Limb (tissue), 2 donors: ENCODE results near the gene MYH3.
A peak's percentile ranks its signal among the peaks of the same experiment; 100 is the strongest.

Experiments used
- DNase-seq, 2 donors: peaks; one replicate each; pipeline ENCODE4 v3.0.0-alpha.2; 2016; ENCODE audit errors: extremely low spot score in 2 of 2

MYH3 gene

DNA sequence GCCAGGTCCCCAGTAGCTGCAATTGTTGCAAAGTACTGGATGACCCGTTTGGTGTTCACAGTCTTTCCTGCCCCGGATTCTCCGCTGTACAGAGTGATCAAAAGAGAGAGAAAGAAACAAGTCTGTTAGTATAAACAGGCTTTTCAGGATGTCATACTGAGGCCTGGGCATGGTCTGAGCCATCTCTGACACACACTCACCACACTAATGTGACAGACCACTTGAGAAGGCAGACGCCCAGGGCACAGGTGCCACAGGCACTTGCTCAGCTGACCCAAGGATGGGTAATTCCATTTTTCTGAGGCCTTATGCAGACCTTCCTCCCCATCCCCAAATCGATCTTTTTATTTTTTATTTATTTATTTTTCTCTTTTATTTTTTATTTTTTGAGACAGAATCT is 7.5 kb downstream of the MYH3 start:
- DNase-seq, result no peak

DNA sequence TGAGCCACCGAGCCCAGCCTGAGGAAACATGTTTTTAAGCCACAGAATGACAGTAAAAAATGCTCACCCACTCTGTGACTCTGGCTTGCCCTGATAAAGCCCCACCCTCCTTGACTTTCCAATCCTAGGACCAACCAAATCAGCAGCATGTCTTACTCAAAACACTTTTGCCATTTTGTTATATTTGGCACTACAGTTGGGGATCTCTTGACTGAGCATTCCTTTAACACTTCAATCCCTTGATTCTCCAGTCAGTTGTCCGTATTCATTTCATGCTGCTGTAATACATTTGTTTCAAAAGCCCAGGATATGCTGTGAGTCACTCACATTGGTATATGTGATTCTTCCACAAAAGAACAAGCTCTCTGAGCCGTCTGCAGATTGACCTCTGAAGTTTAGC is 8.2 kb downstream of the MYH3 start:
- DNase-seq, result no peak

- no peak for DNase-seq
Measured at GRCh38 chr17:10648381-10648780, 8.7 kb downstream of the MYH3 start.

DNA sequence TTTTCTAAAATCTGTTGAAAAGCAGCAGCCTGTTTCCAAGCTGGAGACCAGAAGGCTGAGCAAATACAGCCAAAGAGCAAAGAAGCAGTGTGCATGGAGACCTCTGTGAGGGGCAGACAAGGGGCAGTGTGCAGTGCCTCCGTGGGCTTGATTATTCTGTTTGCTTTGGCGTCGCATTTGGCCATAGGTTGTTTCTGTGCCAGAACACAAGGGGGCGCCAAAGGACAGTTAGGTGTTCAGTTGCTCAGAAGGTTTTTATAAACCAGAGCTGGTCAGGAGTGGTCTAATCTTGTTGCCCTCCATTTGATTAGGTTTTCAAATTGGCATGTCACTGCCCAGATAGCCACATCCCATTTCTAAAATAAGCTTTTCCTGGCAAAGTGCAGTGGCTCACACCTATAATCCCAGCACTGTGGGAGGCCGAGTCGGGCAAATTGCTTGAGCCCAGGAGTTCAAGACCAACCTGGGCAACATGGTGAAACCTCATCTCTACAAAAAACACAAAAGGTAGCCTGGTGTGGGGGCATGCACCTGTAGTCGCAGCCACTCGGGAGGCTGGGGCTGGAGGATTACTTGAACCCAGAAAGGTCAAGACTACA is 10.6 kb downstream of the MYH3 start:
- peak; percentile 78 to 86 for DNase-seq

DNA sequence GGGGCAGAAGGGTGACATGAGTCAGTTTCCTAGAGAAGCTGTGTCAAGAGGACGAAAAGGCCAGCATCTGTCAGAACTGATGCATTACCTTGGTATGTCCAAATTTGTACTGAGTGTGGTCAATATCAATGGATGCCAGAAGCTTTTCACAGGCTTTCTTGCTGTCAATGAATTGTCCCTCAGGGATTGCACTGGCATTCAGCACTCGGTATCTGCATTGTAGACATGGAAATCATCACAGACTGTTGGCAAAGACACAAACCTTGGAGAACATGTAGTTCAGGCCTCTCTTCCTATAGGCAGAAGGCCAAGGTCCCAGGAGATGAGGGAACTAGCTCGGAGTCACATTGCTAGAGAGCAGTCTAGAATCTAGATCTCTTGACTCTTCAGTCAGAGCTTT is 16.6 kb downstream of the MYH3 start:
- DNase-seq, result no peak

GRCh38 chr17:10638151-10638550 is 19.0 kb downstream of the MYH3 start:
- DNase-seq, result no peak

- no peak for DNase-seq
Measured at GRCh38 chr17:10635290-10635689, 21.8 kb downstream of the MYH3 start.

- no peak for DNase-seq
Measured at GRCh38 chr17:10633738-10634379, 23.2 kb downstream of the MYH3 start.

GRCh38 chr17:10631701-10632100 is 25.4 kb downstream of the MYH3 start:
- no peak for DNase-seq

DNA sequence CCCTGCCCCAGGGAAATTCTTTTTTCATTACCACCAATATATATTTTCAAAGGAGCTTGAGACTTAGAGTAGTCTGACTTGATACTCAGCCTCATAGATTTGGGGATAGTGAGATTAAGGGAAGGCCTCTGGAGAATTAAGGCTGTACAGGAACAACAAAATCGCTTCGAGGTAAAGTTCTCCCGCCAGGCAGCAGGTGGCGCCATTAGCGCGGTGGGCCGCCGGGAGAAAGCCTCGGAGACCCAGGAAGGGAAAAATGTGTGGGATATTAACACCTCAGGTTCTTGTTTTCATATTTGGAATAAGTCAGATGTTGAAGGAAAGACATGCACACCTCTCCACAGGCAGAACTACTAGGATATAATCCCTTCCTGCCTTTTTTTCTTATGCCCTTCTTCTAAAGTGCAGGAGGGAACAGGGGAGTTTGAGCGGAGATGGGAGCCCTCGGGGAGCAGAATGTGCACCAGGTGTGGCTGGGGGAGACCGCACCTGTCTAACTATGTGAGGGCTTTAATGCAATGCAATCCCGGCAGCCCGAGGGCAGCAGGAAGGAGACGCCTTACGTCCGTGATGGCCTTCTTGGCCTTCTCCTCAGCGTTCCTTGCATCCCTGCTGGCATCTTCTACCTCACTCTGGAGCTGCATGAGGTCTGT is 25.9 kb downstream of the MYH3 start:
- peak in 1 of 2 donors; percentile 62 for DNase-seq

GRCh38 chr17:10629706-10630105 is 27.4 kb downstream of the MYH3 start:
- no peak for DNase-seq

- DNase-seq, result no peak
Measured at GRCh38 chr17:10628756-10629155, 28.4 kb downstream of the MYH3 start.

DNA sequence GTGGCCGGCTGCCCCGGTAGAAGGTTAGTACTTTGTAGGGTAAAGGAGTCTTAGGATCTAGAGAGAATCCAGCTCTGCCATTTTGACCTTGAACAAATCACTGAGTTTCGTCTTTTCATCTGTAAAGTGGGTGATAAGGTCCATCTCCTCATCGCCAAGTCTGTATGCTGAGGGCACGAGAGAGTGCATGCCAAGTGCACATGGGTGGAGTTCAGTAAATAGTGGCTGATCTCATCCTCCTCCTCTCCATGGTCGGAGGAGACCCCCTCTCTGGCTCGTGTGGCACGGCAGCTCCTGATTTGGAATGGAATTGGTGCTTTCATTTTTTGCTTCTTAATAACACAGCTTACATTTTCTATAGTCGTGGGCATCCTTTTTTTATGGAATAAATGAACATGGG is 30.7 kb downstream of the MYH3 start:
- DNase-seq, result no peak

DNA sequence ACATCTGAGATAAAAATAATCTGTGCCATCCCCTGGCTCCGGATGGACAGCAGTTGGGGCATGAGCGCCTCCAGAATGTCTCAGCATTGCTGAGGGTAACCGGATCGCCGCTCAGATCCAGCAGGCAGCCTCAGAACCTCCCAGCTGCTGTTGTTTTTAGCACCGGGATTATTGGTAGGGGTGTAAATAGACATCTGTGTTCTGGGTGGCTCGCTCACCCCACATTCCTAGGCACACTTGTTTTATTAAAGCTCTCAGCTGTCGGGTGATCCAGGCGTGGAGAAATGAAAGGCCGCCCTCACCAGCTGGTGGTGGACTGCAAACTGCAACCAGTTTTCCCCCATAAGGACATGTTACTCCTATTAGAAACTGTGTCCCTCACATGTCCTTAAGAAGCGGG is 32.1 kb downstream of the MYH3 start:
- peak; percentile 52 to 72 for DNase-seq

GRCh38 chr17:10623737-10624338 is 33.3 kb downstream of the MYH3 start:
- DNase-seq, result peak in 1 of 2 donors; percentile 38

GRCh38 chr17:10622617-10623485 is 34.3 kb downstream of the MYH3 start:
- no peak for DNase-seq

DNA sequence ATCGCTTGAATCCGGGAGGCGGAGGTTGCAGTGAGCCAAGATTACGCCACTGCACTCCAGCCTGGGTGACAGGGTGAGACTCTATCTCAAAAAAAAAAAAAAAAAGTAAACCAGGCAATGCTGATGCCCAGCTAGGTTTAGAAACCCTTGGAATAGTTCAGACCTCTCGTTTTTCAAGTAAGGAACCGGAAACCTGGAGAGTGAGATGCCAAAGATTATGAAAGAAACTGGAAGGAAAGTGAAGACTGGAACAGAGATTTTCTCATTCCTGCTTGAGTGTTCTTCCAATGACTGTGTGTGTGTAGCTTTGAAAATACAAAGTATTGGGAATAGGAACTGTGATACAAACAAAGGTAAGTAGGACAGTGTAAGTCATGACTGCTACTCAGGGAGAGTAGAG is 35.7 kb downstream of the MYH3 start:
- no peak for DNase-seq

- no peak for DNase-seq
Measured at GRCh38 chr17:10620823-10621222, 36.3 kb downstream of the MYH3 start.

DNA sequence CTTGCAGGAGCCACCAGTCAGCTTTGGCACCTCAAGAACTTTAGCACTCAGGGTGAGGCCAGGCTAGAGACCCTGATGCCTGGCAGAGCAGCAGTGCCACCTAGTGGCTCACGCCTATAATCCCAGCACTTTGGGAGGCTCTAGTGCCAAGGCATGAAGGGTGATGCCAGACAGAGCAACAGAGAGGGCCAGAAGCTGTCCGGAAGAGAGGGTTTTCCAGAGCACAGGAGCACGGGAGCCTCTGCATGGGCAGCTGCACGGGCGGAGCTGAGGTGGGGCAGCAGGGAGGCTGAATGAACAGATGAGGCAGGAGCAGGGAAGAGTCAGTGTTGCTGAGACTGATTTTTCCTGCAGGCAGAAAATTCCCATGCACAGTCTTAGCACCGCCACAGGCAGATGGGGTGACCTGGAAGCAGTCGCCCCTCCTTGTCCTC is 38.9 kb downstream of the MYH3 start:
- peak; percentile 70 to 80 for DNase-seq

GRCh38 chr17:10617120-10617505 is 40.0 kb downstream of the MYH3 start:
- DNase-seq, result no peak

DNA sequence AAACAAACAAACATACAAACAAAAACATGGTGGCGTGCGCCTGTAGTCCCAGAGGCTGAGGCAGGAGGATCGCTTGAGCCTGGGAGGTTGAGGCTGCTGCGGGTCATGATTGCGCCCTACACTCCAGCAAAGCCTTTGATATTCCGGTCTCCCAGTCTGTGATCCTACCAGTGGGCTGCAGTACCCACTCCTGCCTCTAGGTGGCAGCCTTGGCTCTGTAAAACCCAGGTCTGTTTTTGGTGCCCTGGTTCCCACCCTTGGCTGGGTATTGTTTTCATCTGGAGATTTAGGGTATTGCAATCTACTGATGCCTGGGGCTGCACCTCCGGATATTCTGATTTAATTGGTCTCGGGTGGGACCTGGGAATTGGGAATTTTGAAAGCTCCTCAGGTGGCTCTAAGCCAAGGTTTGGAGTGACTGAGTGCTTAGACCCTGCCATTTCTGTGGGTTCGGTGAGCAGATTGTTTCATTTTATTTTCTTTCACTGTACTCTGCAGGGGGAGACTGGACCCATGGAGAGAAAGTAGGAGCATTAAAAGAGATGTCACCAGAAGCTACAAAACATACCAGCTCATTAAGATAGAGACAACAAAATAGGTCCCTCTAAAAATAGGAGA is 40.5 kb downstream of the MYH3 start:
- peak; percentile 63 to 86 for DNase-seq
